Mucosa of stomach (tissue), 1 donor: ENCODE results near the gene KRTAP4-9.
"Not testable (repeated sequence)": the region's sequence is repeated elsewhere in the genome, so short reads cannot be mapped to it uniquely, and the experiment has no call there.

Experiments used
- H3K27me3 ChIP-seq: one replicate; pipeline ENCODE4 v1.7.0; 2013; ENCODE audit warnings: mild to moderate bottlenecking, low read length; ENCODE audit not compliant: control insufficient read depth, insufficient read depth
- H3K36me3 ChIP-seq: one replicate; pipeline ENCODE4 v1.7.0; 2013; ENCODE audit warnings: low read length; ENCODE audit not compliant: control insufficient read depth, insufficient read depth
- H3K4me1 ChIP-seq: one replicate; pipeline ENCODE4 v1.7.0; 2013; ENCODE audit warnings: mild to moderate bottlenecking, low read length; ENCODE audit not compliant: control insufficient read depth, insufficient read depth
- H3K4me3 ChIP-seq: one replicate; pipeline ENCODE4 v1.7.0; 2013; ENCODE audit warnings: low read length
- H3K9ac ChIP-seq: one replicate; pipeline ENCODE4 v1.7.0; 2013; ENCODE audit warnings: mild to moderate bottlenecking, low read length, moderate library complexity
- H3K9me3 ChIP-seq: one replicate; pipeline ENCODE4 v1.7.0; 2013; ENCODE audit warnings: mild to moderate bottlenecking, low read length, moderate library complexity; ENCODE audit not compliant: control insufficient read depth
- donor health status: Pancreatic carcinoma.

Gene KRTAP4-9

DNA sequence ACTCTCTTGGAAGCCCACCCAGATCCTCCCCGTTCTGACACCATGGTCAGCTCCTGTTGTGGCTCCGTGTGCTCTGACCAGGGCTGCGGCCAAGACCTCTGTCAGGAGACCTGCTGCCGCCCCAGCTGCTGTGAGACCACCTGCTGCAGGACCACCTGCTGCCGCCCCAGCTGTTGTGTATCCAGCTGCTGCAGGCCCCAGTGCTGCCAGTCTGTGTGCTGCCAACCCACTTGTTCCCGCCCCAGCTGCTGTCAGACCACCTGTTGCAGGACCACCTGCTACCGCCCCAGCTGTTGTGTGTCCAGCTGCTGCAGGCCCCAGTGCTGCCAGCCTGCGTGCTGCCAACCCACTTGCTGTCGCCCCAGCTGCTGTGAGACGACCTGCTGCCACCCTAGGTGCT lies at the start of gene KRTAP4-9:
TSS of gene KRTAP4-9 (plus strand) at position 43 of the 400 bp plus-strand sequence. CDS start at position 43, 0 bp downstream.
- not testable (repeated sequence) for H3K36me3 ChIP-seq, H3K27me3 ChIP-seq, H3K9ac ChIP-seq, H3K9me3 ChIP-seq, H3K4me1 ChIP-seq, H3K4me3 ChIP-seq

DNA sequence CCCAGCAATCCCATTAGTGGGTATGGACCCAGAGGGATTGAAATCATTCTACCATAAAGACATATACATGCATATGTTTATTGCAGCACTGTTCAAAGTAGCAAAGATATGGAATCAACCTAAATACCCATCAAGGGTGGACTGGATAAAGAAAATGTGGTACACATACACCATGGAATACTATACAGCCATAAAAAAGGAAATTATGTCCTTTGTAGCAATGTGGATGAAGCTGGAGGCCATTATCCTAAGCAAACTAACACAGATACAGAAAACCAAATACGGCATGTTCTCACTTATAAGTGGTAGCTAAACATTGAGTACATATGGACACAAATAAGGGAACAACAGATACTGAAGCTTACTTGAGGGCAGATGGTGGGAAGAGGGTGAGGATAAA lies 47.6 kb upstream of the KRTAP4-9 start:
- no peaks in the 10 kb centered on the region for H3K36me3 ChIP-seq
- no peak overlapping the region for H3K4me3 ChIP-seq

DNA sequence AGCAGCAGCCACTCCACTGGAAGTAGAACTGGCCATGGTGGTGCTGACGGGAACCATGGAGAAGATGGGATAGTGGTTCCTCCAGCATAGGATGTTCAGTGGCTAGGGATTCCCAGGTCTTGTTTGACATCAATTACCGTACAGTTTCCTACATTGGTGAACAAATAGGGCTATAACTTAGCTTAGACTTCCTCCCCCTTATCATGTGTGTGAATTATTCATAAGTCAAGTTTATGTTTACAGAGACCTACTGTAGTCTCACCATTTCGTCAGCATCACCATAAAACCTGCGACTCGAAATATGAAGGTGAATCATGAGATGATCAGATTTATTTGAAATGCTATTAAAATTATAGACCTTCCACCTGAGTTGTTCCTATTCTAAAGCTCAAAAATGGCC lies 46.4 kb upstream of the KRTAP4-9 start:
- Histone ChIP-seq H3K9ac (no peak overlapping the region), H3K9me3 (no peaks in the 10 kb centered on the region), H3K36me3 (no peaks in the 10 kb centered on the region), H3K27me3 (peaks cover 4% of the 10 kb centered on the region), H3K4me1 (no peaks in the 10 kb centered on the region), H3K4me3 (no peak overlapping the region)

More for the DNA sequence above, 47.6 kb upstream of the KRTAP4-9 start:
- no peaks in the 10 kb centered on the region for H3K9me3 ChIP-seq
- H3K4me1 ChIP-seq, result no peaks in the 10 kb centered on the region
- H3K9ac ChIP-seq, result no peak overlapping the region
- H3K27me3 ChIP-seq, result peaks cover 4% of the 10 kb centered on the region

DNA sequence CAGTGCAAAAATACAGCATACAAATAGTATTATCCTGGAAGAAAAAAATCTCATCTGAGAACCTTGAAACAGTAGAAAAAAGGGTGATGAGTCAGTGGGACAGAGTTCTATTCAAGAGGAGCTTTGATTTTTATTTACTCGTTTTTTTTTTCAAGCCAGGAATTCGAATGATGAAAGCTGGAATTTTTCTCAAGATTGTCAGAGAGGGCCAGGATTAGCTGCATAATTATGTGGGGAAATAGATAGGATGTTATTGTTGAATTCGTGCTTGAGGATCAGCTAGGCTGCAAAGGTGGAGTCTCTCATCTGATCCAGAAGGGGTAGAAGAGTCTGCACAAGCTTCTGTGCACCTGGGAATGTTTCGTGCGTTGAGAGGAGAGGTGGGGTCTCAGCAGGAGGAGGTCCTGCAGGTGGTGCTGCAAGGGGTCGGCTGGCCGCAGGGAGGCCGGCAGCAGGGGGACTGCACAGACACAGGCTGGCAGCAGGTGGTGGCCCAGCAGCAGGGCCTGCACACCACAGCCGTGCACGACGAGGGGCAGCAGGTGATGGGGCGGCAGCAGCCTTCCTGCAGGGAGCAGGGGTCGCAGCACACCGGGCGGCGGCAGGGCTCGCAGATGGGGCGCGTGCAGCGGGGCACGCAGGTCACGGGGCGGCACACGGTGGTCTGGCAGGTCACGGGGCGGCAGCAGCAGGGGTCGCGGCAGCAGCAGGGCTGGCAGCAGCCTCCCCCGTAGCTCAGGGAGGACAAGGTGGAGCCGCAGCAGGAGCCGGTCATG lies 45.7 kb upstream of the KRTAP4-9 start:
- H3K9me3 ChIP-seq, H3K4me1 ChIP-seq, H3K9ac ChIP-seq, H3K36me3 ChIP-seq, H3K27me3 ChIP-seq, H3K4me3 ChIP-seq: not testable (repeated sequence)

DNA sequence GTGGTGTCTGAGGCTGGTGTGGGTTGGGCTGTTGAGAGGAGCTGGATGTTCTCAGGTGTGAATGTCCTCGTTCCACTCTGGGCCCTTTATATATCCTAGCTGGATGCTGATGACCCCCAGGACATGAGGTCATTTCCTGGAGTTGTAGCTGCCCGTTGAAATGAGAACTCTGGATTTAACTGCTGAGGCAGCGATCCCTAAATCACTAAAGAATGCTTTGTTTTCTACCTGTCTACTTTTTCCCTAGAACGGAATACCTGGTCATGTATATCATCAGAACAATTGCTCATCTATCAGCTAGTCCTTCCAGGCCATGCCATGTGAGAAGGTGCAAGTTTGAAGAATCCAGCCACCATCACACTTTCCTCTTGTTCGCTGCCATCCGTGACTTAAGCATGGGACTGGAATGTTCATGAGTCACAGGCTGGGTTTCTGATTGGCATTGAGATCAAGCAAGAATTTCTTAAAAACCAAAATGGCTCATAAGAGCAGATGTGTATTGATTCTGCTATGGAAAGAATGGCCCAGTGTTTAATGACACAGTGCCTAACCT lies 45.1 kb upstream of the KRTAP4-9 start, which contains the start of gene KRTAP2-3:
TSS of gene KRTAP2-3 (minus strand) at position 63 of the 553 bp plus-strand sequence. CDS start 64 bp downstream, outside the sequence.
- H3K4me1 ChIP-seq, result no peaks in the 10 kb centered on the region
- H3K36me3 ChIP-seq, result no peaks in the 10 kb centered on the region
- H3K27me3 ChIP-seq, result peaks cover 4% of the 10 kb centered on the region

DNA sequence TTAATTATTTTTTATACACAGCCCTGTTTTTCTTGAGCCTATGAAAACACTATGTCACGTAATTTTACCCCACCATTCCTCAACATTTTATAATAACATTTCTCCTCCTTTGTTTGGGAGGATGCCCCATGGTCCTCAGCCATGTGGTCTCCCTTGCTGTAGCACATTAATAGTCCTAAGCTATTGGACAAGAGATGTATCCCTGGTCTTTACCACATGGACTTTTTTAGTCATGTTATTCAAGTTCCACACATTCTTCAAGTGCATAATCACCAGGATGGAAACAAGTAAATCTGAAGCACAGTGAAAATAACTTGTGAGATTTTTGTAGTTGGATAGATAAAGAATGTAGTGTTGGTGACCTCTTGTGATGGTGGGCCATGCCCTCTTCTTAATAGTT lies 43.2 kb upstream of the KRTAP4-9 start:
- no peaks in the 10 kb centered on the region for H3K36me3 ChIP-seq
- H3K9me3 ChIP-seq, result no peaks in the 10 kb centered on the region
- H3K27me3 ChIP-seq, result peaks cover 4% of the 10 kb centered on the region
- no peak overlapping the region for H3K4me3 ChIP-seq
- H3K4me1 ChIP-seq, result no peaks in the 10 kb centered on the region
- H3K9ac ChIP-seq, result no peak overlapping the region

More for the DNA sequence above, 45.1 kb upstream of the KRTAP4-9 start, which contains the start of gene KRTAP2-3:
- no peak within 1 kb of the TSS for H3K4me3 ChIP-seq
- H3K9me3 ChIP-seq, result no peaks in the 10 kb centered on the region
- no peak within 1 kb of the TSS for H3K9ac ChIP-seq

DNA sequence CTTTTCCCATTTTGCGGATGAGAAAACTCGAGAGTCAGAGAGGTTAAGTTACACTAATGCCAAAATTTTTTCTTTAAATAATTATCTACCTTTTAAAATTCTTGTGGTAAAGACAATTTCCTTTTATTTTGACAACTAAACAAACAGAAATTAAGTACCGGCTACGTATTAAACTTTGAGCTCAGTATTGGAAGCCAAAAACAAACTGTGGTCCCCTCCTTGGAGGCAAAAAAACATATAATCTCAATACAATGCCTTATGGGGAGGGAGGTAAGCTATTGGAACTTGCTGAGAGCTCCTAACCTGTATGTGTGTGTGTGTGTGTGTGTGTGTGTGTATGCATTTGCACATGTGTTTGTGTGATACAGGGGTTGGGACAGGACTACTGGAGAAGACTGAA lies 41.7 kb upstream of the KRTAP4-9 start:
- Histone ChIP-seq H3K9ac (no peak overlapping the region), H3K4me3 (no peak overlapping the region), H3K4me1 (no peaks in the 10 kb centered on the region), H3K9me3 (no peaks in the 10 kb centered on the region), H3K27me3 (peaks cover 4% of the 10 kb centered on the region), H3K36me3 (no peaks in the 10 kb centered on the region)

DNA sequence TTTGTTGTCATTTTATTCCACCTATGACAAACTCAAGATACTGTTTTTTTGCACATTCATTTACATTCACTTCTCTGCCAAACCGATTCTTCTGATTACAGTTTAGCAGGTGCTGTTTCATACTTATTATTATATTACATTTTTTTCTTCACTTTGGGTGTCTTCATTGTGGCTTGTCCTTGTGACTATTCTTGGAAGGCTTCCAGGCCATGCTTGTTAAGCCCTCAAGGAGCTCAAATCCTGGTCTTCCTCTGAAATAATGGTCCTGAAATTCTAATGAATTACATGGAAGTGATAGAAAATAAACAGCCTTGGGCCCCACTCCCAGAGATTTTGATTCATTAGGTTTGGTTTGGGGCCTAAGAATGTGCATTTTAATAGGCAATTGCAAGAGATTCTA lies 40.9 kb upstream of the KRTAP4-9 start:
- H3K36me3 ChIP-seq, result no peaks in the 10 kb centered on the region
- no peaks in the 10 kb centered on the region for H3K4me1 ChIP-seq
- H3K27me3 ChIP-seq, result peaks cover 4% of the 10 kb centered on the region
- no peak overlapping the region for H3K9ac ChIP-seq
- H3K4me3 ChIP-seq, result no peak overlapping the region
- H3K9me3 ChIP-seq, result no peaks in the 10 kb centered on the region

DNA sequence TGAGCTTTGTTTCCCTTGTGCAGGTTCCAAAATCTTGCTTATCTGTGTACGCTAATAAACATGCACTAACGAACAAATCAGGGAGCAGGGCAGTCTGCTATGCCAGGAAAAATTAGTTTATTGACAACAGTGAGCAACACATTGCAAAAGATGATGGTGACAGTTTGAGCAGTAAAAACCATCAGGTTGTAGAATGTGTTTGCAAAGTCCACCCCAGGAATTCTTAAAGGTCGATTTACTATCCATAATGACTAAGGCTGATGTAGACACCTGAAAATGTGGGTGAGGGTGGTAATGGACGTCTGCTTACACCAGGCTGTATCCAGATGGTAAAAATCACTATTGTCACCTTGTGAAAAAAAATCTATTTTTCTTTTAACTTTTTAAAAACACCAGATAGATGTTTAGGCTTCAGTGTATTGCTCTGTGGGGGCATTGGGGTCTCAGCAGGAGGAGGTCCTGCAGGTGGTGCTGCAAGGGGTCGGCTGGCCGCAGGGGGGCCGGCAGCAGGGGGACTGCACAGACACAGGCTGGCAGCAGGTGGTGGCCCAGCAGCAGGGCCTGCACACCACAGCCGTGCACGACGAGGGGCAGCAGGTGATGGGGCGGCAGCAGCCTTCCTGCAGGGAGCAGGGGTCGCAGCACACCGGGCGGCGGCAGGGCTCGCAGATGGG lies 40.0 kb upstream of the KRTAP4-9 start:
- not testable (repeated sequence) for H3K9me3 ChIP-seq, H3K36me3 ChIP-seq, H3K9ac ChIP-seq, H3K27me3 ChIP-seq, H3K4me1 ChIP-seq, H3K4me3 ChIP-seq

DNA sequence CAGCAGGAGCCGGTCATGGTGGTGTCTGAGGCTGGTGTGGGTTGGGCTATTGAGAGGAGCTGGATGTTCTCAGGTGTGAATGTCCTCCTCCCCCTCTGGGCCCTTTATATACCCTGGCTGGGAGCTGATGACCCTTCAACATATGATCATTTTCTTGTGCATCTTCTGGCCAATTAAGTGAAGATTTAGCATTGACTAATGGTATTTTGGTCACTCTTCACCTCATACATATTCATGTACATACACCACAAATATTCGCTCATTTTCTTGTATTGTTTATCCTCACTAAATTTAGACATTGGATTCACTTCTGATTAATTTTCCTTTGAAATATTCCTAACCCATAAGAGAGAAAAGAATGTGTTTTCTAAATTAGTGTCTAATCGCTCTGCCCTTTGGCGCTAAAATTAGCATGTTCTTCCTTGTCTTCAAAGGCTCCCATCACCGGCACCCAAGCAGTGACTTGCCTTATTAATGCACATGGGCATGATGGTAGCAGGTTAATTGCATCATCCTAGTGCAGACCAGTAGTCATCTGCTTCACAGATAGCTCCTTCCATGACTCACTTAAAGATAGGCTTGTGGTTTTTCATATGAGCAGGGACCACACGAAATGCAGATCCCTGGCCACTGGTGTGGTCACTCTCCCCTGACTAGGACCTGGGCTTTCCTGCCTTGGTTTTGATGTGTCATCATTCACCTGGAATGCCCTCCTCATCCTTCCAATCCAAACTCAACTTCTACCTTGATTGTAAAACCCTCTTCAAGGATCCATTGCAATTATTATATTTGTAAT lies 39.2 kb upstream of the KRTAP4-9 start, which contains the start of gene KRTAP2-4:
TSS of gene KRTAP2-4 (minus strand) at position 51 of the 796 bp plus-strand sequence. CDS start at position 17, 34 bp downstream.
- Histone ChIP-seq H3K9me3 (no peaks in the 10 kb centered on the region), H3K4me1 (no peaks in the 10 kb centered on the region), H3K36me3 (no peaks in the 10 kb centered on the region), H3K9ac (no peak within 1 kb of the TSS), H3K4me3 (no peak within 1 kb of the TSS), H3K27me3 (no peaks in the 10 kb centered on the region)

DNA sequence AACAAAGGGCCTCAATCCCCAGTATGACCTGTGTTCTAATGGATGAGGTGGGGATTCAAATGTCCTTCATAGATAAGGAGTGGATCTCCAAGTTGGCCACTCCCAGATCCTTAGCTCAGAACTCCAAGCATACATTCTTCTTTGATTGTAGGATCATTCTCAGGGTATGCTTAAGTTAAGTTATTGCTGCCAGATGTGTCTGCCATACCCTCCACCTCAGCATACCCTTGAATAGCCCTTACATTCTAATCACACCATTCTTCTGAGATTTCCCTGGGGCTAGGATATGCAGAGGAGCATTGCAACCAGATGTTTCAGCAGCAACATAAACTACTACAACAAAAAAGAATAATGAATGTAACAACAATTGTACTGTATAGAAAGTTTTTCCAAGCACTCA lies 37.9 kb upstream of the KRTAP4-9 start:
- Histone ChIP-seq H3K4me3 (no peak overlapping the region), H3K36me3 (no peaks in the 10 kb centered on the region), H3K27me3 (no peaks in the 10 kb centered on the region), H3K4me1 (no peaks in the 10 kb centered on the region), H3K9ac (no peak overlapping the region), H3K9me3 (no peaks in the 10 kb centered on the region)
